H9 (cell line): ENCODE measurements around the gene CTSW. TPM values are rescaled to one million over a fixed set of nuclear protein-coding genes. Genes with fewer than 3 reads are reported as not detected.
A peak's percentile ranks its signal among the peaks of the same experiment; 100 is the strongest.
"Not testable (repeated sequence)": the region's sequence is repeated elsewhere in the genome, so short reads cannot be mapped to it uniquely, and the experiment has no call there.

Experiments used
- DNase-seq: peaks from one replicate; pipeline ENCODE4 v3.0.0-alpha.2; 2017
- H2AFZ ChIP-seq: one replicate; pipeline ENCODE4 v1.6.1; 2013; ENCODE audit warnings: mild to moderate bottlenecking, low read length, control low read depth, moderate library complexity
- H2AK5ac ChIP-seq: 2 replicates; pipeline ENCODE4 v1.6.1; 2013; ENCODE audit warnings: low read length, control low read depth, mixed read lengths; ENCODE audit not compliant: insufficient read length
- H2BK120ac ChIP-seq: one replicate; pipeline ENCODE4 v1.6.1; 2013; ENCODE audit warnings: low read depth, mild to moderate bottlenecking, low read length, control low read depth, inconsistent platforms; ENCODE audit not compliant: poor library complexity, severe bottlenecking
- H2BK12ac ChIP-seq: 2 replicates; pipeline ENCODE4 v1.6.1; 2013; ENCODE audit warnings: low read length, control low read depth, mixed read lengths, low read depth; ENCODE audit not compliant: insufficient read length
- H2BK15ac ChIP-seq: 2 replicates; pipeline ENCODE4 v1.6.1; 2013; ENCODE audit warnings: low read depth, low read length, control low read depth
- H2BK20ac ChIP-seq: one replicate; pipeline ENCODE4 v1.6.1; 2013; ENCODE audit warnings: low read depth, mild to moderate bottlenecking, low read length, control low read depth, inconsistent platforms; ENCODE audit not compliant: poor library complexity, severe bottlenecking
- H2BK5ac ChIP-seq: 2 replicates; pipeline ENCODE4 v1.6.1; 2013; ENCODE audit warnings: low read length, control low read depth, mixed read lengths; ENCODE audit not compliant: insufficient read length
- H3K14ac ChIP-seq: 2 replicates; pipeline ENCODE4 v1.6.1; 2013; ENCODE audit warnings: low read length, control low read depth; ENCODE audit not compliant: insufficient read depth
- H3K18ac ChIP-seq: 2 replicates; pipeline ENCODE4 v1.6.1; 2013; ENCODE audit warnings: low read depth, mild to moderate bottlenecking, mixed read lengths, low read length, control low read depth; ENCODE audit not compliant: insufficient read length
- H3K23ac ChIP-seq: 2 replicates; pipeline ENCODE4 v1.6.1; 2013; ENCODE audit warnings: low read length, control low read depth, mixed read lengths, low read depth; ENCODE audit not compliant: insufficient read length
- H3K23me2 ChIP-seq: 2 replicates; pipeline ENCODE4 v1.6.1; 2013; ENCODE audit warnings: low read depth, mild to moderate bottlenecking, mixed read lengths, low read length, control low read depth; ENCODE audit not compliant: insufficient read length, poor library complexity, severe bottlenecking
- H3K27ac ChIP-seq: 2 replicates; pipeline ENCODE4 v1.5.1; 2013; ENCODE audit warnings: low read length, control low read depth, mixed read lengths, low read depth; ENCODE audit not compliant: insufficient read length
- H3K27me3 ChIP-seq: 2 replicates; pipeline ENCODE4 v1.6.1; 2013; ENCODE audit warnings: low read length, control low read depth, inconsistent platforms; ENCODE audit not compliant: insufficient read depth
- H3K4ac ChIP-seq: 2 replicates; pipeline ENCODE4 v1.6.1; 2013; ENCODE audit warnings: low read depth, mild to moderate bottlenecking, control low read depth, inconsistent platforms, low read length, moderate library complexity
- H3K4me1 ChIP-seq: 2 replicates; pipeline ENCODE4 v1.6.1; 2013; ENCODE audit warnings: low read length, control low read depth, inconsistent platforms; ENCODE audit not compliant: insufficient read depth
- H3K4me2 ChIP-seq: 2 replicates; pipeline ENCODE4 v1.6.1; 2013; ENCODE audit warnings: low read length, control low read depth, mixed read lengths; ENCODE audit not compliant: insufficient read length, insufficient read depth
- H3K56ac ChIP-seq: 2 replicates; pipeline ENCODE4 v1.6.1; 2013; ENCODE audit warnings: low read depth, mild to moderate bottlenecking, mixed read lengths, low read length, control low read depth; ENCODE audit not compliant: insufficient read length
- H3K79me1 ChIP-seq: 2 replicates; pipeline ENCODE4 v1.6.1; 2013; ENCODE audit warnings: low read depth, mild to moderate bottlenecking, moderate library complexity, low read length, control low read depth, inconsistent platforms; ENCODE audit not compliant: insufficient read depth, poor library complexity, severe bottlenecking
- H3K79me2 ChIP-seq: 2 replicates; pipeline ENCODE4 v1.6.1; 2013; ENCODE audit warnings: low read length, control low read depth, inconsistent platforms; ENCODE audit not compliant: insufficient read depth
- H3K9ac ChIP-seq: 2 replicates; pipeline ENCODE4 v1.6.1; 2013; ENCODE audit warnings: low read length, control low read depth, mixed read lengths; ENCODE audit not compliant: insufficient read length; ENCODE audit errors: extremely low read depth
- H3K9me3 ChIP-seq: one replicate; pipeline ENCODE4 v1.6.1; 2013; ENCODE audit warnings: low read depth, low read length, inconsistent platforms; ENCODE audit not compliant: control insufficient read depth
- H3T11ph ChIP-seq: one replicate; pipeline ENCODE4 v1.6.1; 2013; ENCODE audit warnings: mild to moderate bottlenecking, low read length, control low read depth, inconsistent platforms
- H4K20me1 ChIP-seq: one replicate; pipeline ENCODE4 v1.6.1; 2013; ENCODE audit not compliant: control insufficient read depth, insufficient read length, insufficient read depth
- H4K5ac ChIP-seq: 2 replicates; pipeline ENCODE4 v1.6.1; 2013; ENCODE audit warnings: low read depth, mild to moderate bottlenecking, mixed read lengths, low read length, control low read depth; ENCODE audit not compliant: insufficient read length
- H4K8ac ChIP-seq: replicated peaks from 2 replicates; pipeline ENCODE4 v1.6.1; 2013; ENCODE audit warnings: low read length, control low read depth, mixed read lengths, low read depth; ENCODE audit not compliant: insufficient read length
- H4K91ac ChIP-seq: 2 replicates; pipeline ENCODE4 v1.6.1; 2013; ENCODE audit warnings: low read depth, mild to moderate bottlenecking, moderate library complexity, mixed read lengths, low read length, control low read depth; ENCODE audit not compliant: insufficient read length
- H3K27ac Mint-ChIP-seq, 3 experiments: 2 replicates in 2 of 3; 3 replicates in 1 of 3; pipeline ENCODE4 v1.8.0; 2020 to 2021; ENCODE audit warnings: mixed read lengths in 3 of 3, mild to moderate bottlenecking in 1 of 3, moderate library complexity in 1 of 3
- H3K27me3 Mint-ChIP-seq: 2 replicates; pipeline ENCODE4 v1.8.0; 2021; ENCODE audit warnings: low read depth, mild to moderate bottlenecking, moderate library complexity, mixed read lengths
- H3K36me3 Mint-ChIP-seq, 3 experiments: 2 replicates in 2 of 3; 3 replicates in 1 of 3; pipeline ENCODE4 v1.8.0; 2020 to 2021; ENCODE audit warnings: low read depth in 3 of 3, mixed read lengths in 3 of 3; ENCODE audit not compliant: insufficient read depth in 1 of 3
- H3K4me1 Mint-ChIP-seq, 2 experiments: 2 replicates each; pipeline ENCODE4 v1.8.0; 2020; ENCODE audit warnings: mixed read lengths in 2 of 2
- H3K4me3 Mint-ChIP-seq, 2 experiments: 2 replicates in 1 of 2; 3 replicates in 1 of 2; pipeline ENCODE4 v1.8.0; 2020 to 2021; ENCODE audit warnings: mild to moderate bottlenecking in 2 of 2, mixed read lengths in 2 of 2, moderate library complexity in 1 of 2
- H3K9me3 Mint-ChIP-seq, 2 experiments: 2 replicates in 1 of 2; 3 replicates in 1 of 2; pipeline ENCODE4 v1.8.0; 2020; ENCODE audit warnings: mild to moderate bottlenecking in 2 of 2, mixed read lengths in 2 of 2, moderate library complexity in 1 of 2
- WGBS: extraction: QIAGEN DNeasy Blood & Tissue Kit; methylation state at CpG from one replicate; pipeline ENCODE4 v1.1.7; 2013; ENCODE audit warnings: missing lambda C conversion rate, low lambda C conversion rate, mixed read lengths; ENCODE audit not compliant: insufficient read length; ENCODE audit errors: extremely low coverage; 5-methylcytosine and 5-hydroxymethylcytosine counted together
- total RNA-seq: library from RNA; stranded (reverse); gene quantifications from 2 replicates; pipeline ENCODE4 v1.2.1, GENCODE V29; 2021
- TF ChIP-seq, protein P1 (sequence below): fragments of 200-600 bp; sonication (generic); conservative IDR thresholded peaks from 3 replicates; pipeline ENCODE4 v1.8.0; 2021; ENCODE audit warnings: antibody characterized with exemption, mild to moderate bottlenecking

Gene CTSW
- total RNA-seq, 1 experiment from 2014 or later: not detected

DNA sequence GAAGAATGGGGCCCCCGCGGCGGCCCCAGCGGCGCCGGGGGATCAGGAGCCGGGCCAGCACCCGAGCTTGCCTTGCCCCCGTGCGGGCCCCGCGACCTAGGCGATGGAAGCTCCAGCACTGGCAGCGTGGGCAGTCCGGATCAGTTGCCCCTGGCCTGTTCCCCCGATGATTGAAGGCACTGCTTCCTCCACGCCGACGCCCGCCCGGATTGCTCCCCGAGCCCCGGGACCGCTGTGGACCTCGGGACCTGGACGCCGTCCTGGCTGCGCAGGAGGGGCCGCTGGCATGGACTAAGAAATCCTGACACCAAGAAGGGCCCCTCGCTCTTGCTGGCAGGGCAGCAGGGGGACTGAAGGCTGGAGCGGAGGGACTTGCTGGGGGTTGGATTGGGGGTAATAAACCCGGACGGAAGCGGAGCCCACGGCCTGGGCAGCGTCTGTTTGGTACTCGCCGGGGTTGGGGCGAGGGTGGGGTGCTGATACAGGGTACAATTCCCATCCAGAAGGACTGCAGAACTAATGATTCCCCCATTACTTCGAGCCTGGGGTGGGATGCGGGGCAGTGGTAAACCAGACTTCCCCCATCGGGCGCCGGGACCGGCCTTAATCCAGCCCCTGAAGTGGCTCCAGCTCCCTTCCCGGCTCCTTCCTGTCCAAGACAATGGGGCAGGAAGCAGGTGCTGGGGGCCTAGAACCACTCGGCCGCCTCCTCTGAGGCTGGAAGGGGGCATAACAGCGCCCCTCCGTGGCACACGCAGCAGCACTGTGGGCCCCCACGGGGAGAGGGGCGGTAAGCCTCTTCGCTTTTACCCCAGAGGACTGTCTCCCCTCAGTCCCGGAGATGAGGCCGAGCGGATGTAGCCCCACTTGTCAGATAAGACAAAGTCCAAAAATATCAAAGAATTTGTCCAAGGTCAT, 11.8 kb downstream of the CTSW start:
- peak overlapping the region; percentile 44 for H3K18ac ChIP-seq
- H2BK5ac ChIP-seq: no peak overlapping the region
- H3K9me3 ChIP-seq: no peaks in the 10 kb centered on the region
- H3K4ac ChIP-seq: no peak overlapping the region
- peak overlapping the region; percentile 70 for H3K4me2 ChIP-seq
- WGBS: no CpG with 5 or more reads among the region's 57 CpGs
- no peak overlapping the region for H3K56ac ChIP-seq
- peaks cover 23% of the 10 kb centered on the region for H3K23me2 ChIP-seq
- no peak overlapping the region for H4K5ac ChIP-seq
- no peak overlapping the region for H3K27ac ChIP-seq
- TF ChIP-seq, protein P1, sequence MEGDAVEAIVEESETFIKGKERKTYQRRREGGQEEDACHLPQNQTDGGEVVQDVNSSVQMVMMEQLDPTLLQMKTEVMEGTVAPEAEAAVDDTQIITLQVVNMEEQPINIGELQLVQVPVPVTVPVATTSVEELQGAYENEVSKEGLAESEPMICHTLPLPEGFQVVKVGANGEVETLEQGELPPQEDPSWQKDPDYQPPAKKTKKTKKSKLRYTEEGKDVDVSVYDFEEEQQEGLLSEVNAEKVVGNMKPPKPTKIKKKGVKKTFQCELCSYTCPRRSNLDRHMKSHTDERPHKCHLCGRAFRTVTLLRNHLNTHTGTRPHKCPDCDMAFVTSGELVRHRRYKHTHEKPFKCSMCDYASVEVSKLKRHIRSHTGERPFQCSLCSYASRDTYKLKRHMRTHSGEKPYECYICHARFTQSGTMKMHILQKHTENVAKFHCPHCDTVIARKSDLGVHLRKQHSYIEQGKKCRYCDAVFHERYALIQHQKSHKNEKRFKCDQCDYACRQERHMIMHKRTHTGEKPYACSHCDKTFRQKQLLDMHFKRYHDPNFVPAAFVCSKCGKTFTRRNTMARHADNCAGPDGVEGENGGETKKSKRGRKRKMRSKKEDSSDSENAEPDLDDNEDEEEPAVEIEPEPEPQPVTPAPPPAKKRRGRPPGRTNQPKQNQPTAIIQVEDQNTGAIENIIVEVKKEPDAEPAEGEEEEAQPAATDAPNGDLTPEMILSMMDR: peak; percentile 52
- H2BK120ac ChIP-seq: no peak overlapping the region
- no peak overlapping the region for H2BK15ac ChIP-seq
- peaks cover 6 to 39% (median 10%) of the 10 kb centered on the region in 3 experiments for H3K36me3 Mint-ChIP-seq
- peak overlapping the region; percentile 85; the same call in 1 of the 2 replicates for H3K14ac ChIP-seq
- H3K4me1 ChIP-seq: peaks cover 9% of the 10 kb centered on the region; the same call in 1 of the 2 replicates
- no peak overlapping the region for H4K8ac ChIP-seq
- H4K91ac ChIP-seq: no peak overlapping the region
- H3K27me3 Mint-ChIP-seq: peaks cover 21% of the 10 kb centered on the region
- peak overlapping the region; percentile 60 for H3K9ac ChIP-seq
- no peak overlapping the region for H3K23ac ChIP-seq
- no peaks in the 10 kb centered on the region for H3K79me1 ChIP-seq
- peaks cover 39 to 55% of the 10 kb centered on the region in 2 experiments for H3K4me1 Mint-ChIP-seq
- no peak overlapping the region for H2BK20ac ChIP-seq
- H3K27ac Mint-ChIP-seq: no peak overlapping the region; a peak in 1 of 7 replicates
- H3K4me3 Mint-ChIP-seq: peak overlapping the region; percentile 75 to 88
- H3K79me2 ChIP-seq: no peaks in the 10 kb centered on the region; the same call in 1 of the 2 replicates
- H2AFZ ChIP-seq: no peak overlapping the region
- no peaks in the 10 kb centered on the region for H4K20me1 ChIP-seq
- H3T11ph ChIP-seq: no peak overlapping the region
- DNase-seq: peak; percentile 78
- H2AK5ac ChIP-seq: no peak overlapping the region
- peaks cover 2 to 4% of the 10 kb centered on the region in 2 experiments; a peak in 2 of 5 replicates for H3K9me3 Mint-ChIP-seq
- H2BK12ac ChIP-seq: no peak overlapping the region
- peaks cover 6% of the 10 kb centered on the region; the same call in 1 of the 2 replicates for H3K27me3 ChIP-seq

DNA sequence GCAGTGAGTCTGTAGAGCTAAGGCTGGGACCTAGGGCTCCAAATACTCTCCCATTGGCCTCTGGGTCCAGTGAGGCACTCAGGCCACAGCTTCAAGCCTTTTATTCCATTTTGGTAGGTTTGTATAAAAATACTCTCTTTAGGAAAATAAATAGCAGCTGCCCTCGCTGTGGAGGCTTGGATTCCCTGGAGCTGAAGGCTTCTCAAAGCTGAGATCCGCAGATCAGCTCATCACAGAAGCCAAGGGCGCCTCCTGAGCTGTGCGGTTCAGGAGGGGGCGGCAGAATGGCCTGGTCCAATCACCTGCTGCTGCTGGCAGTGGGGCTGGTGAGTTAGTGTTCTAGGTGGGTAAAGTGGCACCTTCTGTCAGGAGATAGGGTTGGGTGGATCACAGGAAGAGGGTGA, 12.5 kb downstream of the CTSW start:
- H4K20me1 ChIP-seq, H3K79me2 ChIP-seq, H2AK5ac ChIP-seq, H3K9me3 ChIP-seq, H2AFZ ChIP-seq, H3K79me1 ChIP-seq, H3K56ac ChIP-seq, H3K27ac ChIP-seq, H4K5ac ChIP-seq, H2BK20ac ChIP-seq, H4K91ac ChIP-seq, H3T11ph ChIP-seq, H3K9ac ChIP-seq, H2BK5ac ChIP-seq, H3K18ac ChIP-seq, H3K4me1 ChIP-seq, H3K9me3 Mint-ChIP-seq, DNase-seq, H2BK12ac ChIP-seq, H2BK120ac ChIP-seq, H2BK15ac ChIP-seq, H3K23ac ChIP-seq, H4K8ac ChIP-seq, H3K4ac ChIP-seq, H3K14ac ChIP-seq, H3K27me3 ChIP-seq: not testable (repeated sequence)
- Mint-ChIP-seq H3K27me3 (peaks cover 21% of the 10 kb centered on the region), H3K36me3 (peaks cover 0 to 36% (median 4%) of the 10 kb centered on the region in 3 experiments; a peak in 5 of 7 replicates), H3K4me1 (peaks cover 39 to 48% of the 10 kb centered on the region in 2 experiments), H3K4me3 (peak overlapping the region; percentile 75 to 88), H3K27ac (peak overlapping the region in 2 of 3 experiments; percentile 44 to 68; a peak in 3 of 7 replicates)
- Histone ChIP-seq H3K4me2 (peak overlapping the region; percentile 70), H3K23me2 (peaks cover 23% of the 10 kb centered on the region)
- no CpG with 5 or more reads among the region's 5 CpGs for WGBS
